HepG2 (cell line): Measurements from ENCODE around the gene PFKFB2. TPM values are rescaled to one million over a fixed set of nuclear protein-coding genes. Genes with fewer than 3 reads are reported as not detected.

Experiments used
- ARNTL ChIP-seq: sonication (generic); formaldehyde crosslinking; IDR thresholded peaks from 2 replicates; pipeline ENCODE4 v1.4.0; 2020; ENCODE audit warnings: mild to moderate bottlenecking, missing genetic modification reagents
- ATM ChIP-seq: fragments of 450-650 bp; IDR thresholded peaks from 2 replicates; pipeline ENCODE4 v1.7.1; 2017; ENCODE audit warnings: mild to moderate bottlenecking, borderline replicate concordance
- CENPT ChIP-seq: sonication (generic); formaldehyde crosslinking; IDR thresholded peaks from 2 replicates; pipeline ENCODE4 v1.8.0; 2022; ENCODE audit warnings: low read depth, mild to moderate bottlenecking, moderate library complexity, missing genetic modification reagents
- CREM ChIP-seq, 2 experiments: sonication (generic) in 1 of 2; formaldehyde crosslinking in 1 of 2; IDR thresholded peaks; 2 replicates each; pipeline versions ENCODE4 v1.4.0 to v1.6.1; 2016 to 2020; ENCODE audit warnings: antibody characterized with exemption in 1 of 2, mild to moderate bottlenecking in 1 of 2, missing genetic modification reagents in 1 of 2
- GFI1 ChIP-seq: sonication (generic); formaldehyde crosslinking; IDR thresholded peaks from 2 replicates; pipeline ENCODE4 v1.5.0; 2020; ENCODE audit warnings: missing genetic modification reagents, mild to moderate bottlenecking, borderline replicate concordance
- GMEB1 ChIP-seq: sonication (generic); formaldehyde crosslinking; IDR thresholded peaks from 2 replicates; pipeline ENCODE4 v1.5.1; 2020; ENCODE audit warnings: missing genetic modification reagents, mild to moderate bottlenecking, borderline replicate concordance
- HDAC2 ChIP-seq: sonication (generic); formaldehyde crosslinking; IDR thresholded peaks from 2 replicates; pipeline ENCODE4 v1.4.0; 2020; ENCODE audit warnings: missing genetic modification reagents
- HMGXB4 ChIP-seq, 2 experiments: sonication (generic) in 1 of 2; formaldehyde crosslinking in 1 of 2; IDR thresholded peaks; 2 replicates each; pipeline versions ENCODE4 v1.4.0 to v1.6.1; 2018 to 2020; ENCODE audit warnings: missing genetic modification reagents in 2 of 2, borderline replicate concordance in 1 of 2, low read depth in 1 of 2, mild to moderate bottlenecking in 1 of 2, missing biosample characterization in 1 of 2
- HNRNPLL ChIP-seq: fragments of 200-400 bp; formaldehyde crosslinking; IDR thresholded peaks from 2 replicates; pipeline ENCODE4 v1.6.1; 2017; ENCODE audit warnings: mild to moderate bottlenecking, low read depth, low read length; ENCODE audit not compliant: poor library complexity, severe bottlenecking
- HOXD1 ChIP-seq: sonication (generic); formaldehyde crosslinking; IDR thresholded peaks from 2 replicates; pipeline ENCODE4 v1.5.0; 2020; ENCODE audit warnings: missing genetic modification reagents
- MAX ChIP-seq: IDR thresholded peaks from 2 replicates; pipeline ENCODE4 v1.6.1; 2012; ENCODE audit warnings: inconsistent platforms
- ONECUT2 ChIP-seq: sonication (generic); formaldehyde crosslinking; IDR thresholded peaks from 2 replicates; pipeline ENCODE4 v1.4.0; 2020; ENCODE audit warnings: missing genetic modification reagents
- POLR2AphosphoS5 ChIP-seq: IDR thresholded peaks from 2 replicates; pipeline ENCODE4 v1.6.1; 2012; ENCODE audit warnings: low read depth, low read length
- RARA ChIP-seq: IDR thresholded peaks from 2 replicates; pipeline ENCODE4 v1.6.1; 2016; ENCODE audit warnings: missing genetic modification reagents, missing compliant biosample characterization
- SRSF4 ChIP-seq: fragments of 200-400 bp; formaldehyde crosslinking; IDR thresholded peaks from one replicate; pipeline ENCODE4 v1.6.1; 2018; ENCODE audit warnings: mild to moderate bottlenecking, low read depth, low read length, moderate library complexity; ENCODE audit not compliant: poor library complexity, severe bottlenecking
- TGIF2 ChIP-seq: IDR thresholded peaks from 2 replicates; pipeline ENCODE4 v1.6.1; 2016; ENCODE audit warnings: control low read depth, missing compliant biosample characterization
- ZBTB3 ChIP-seq: sonication (generic); formaldehyde crosslinking; IDR thresholded peaks from 2 replicates; pipeline ENCODE4 v1.4.0; 2020; ENCODE audit warnings: low read depth, mild to moderate bottlenecking, moderate library complexity, missing genetic modification reagents, borderline replicate concordance
- ZFP41 ChIP-seq: sonication (generic); formaldehyde crosslinking; IDR thresholded peaks from 2 replicates; pipeline ENCODE4 v1.4.0; 2020; ENCODE audit warnings: mild to moderate bottlenecking, missing genetic modification reagents, borderline replicate concordance
- ZNF329 ChIP-seq: sonication (generic); formaldehyde crosslinking; IDR thresholded peaks from 2 replicates; pipeline ENCODE4 v1.9.0; 2021; ENCODE audit warnings: low read depth, mild to moderate bottlenecking, missing genetic modification reagents
- ZNF510 ChIP-seq: sonication (generic); formaldehyde crosslinking; IDR thresholded peaks from 2 replicates; pipeline ENCODE4 v1.4.0; 2020; ENCODE audit warnings: low read depth, mild to moderate bottlenecking, missing genetic modification reagents
- ZNF556 ChIP-seq: sonication (generic); formaldehyde crosslinking; IDR thresholded peaks from 2 replicates; pipeline ENCODE4 v1.4.0; 2020; ENCODE audit warnings: mild to moderate bottlenecking, missing genetic modification reagents, borderline replicate concordance
- ZNF569 ChIP-seq: sonication (generic); formaldehyde crosslinking; IDR thresholded peaks from 2 replicates; pipeline ENCODE4 v1.5.0; 2020; ENCODE audit warnings: mild to moderate bottlenecking, missing genetic modification reagents, moderate library complexity, borderline replicate concordance
- ZNF619 ChIP-seq: sonication (generic); formaldehyde crosslinking; IDR thresholded peaks from 2 replicates; pipeline ENCODE4 v1.4.0; 2020; ENCODE audit warnings: mild to moderate bottlenecking, missing genetic modification reagents
- ZNF792 ChIP-seq: IDR thresholded peaks from 2 replicates; pipeline ENCODE4 v1.6.1; 2016
- polyA plus RNA-seq, 8 experiments: library from polyadenylated mRNA; depleted of rRNA in 3 of 8; stranded (reverse) in 7 of 8; unstranded in 1 of 8; fragments of >200 nt; fragmentation: Illumina TruSeq in 4 of 8; extraction: Trizol in 4 of 8; gene quantifications; 2 replicates each; pipeline versions ENCODE4 v1.2.1 to v1.2.3, GENCODE V29; 2011 to 2016; ENCODE audit warnings: low read depth in 4 of 8, missing spikeins in 1 of 8, mixed read lengths in 1 of 8; ENCODE audit not compliant: insufficient read depth in 1 of 8
- total RNA-seq, 5 experiments: library from RNA; depleted of rRNA; stranded (reverse); fragments of >200 nt; fragmentation: Illumina TruSeq; extraction: Trizol; gene quantifications; 2 replicates each; pipeline ENCODE4 v1.2.3, GENCODE V29; 2016; ENCODE audit warnings: low read depth in 1 of 5

The PFKFB2 gene
- total and polyA plus RNA-seq, 2 of the 13 experiments (the other 11 are each of a cell fraction or from before 2014, with no cell fraction given) = 4.6 to 10.6 TPM

- TF ChIP-seq RARA (CRISPR knock-in tag) (peak; percentile 96), ZFP41 (no peak), GMEB1 (peak; percentile 39; the same call in 1 of the 2 replicates), HDAC2 (CRISPR knock-in tag) (peak; percentile 90), CENPT (CRISPR knock-in tag) (no peak), ZNF792 (CRISPR knock-in tag) (0 out of 2 replicates have a peak, but pooled peaks have one; percentile 78), SRSF4 (no peak), ZNF569 (no peak), CREM (IDR thresholded peaks at IDR 0.05) (peak; percentile 82), CREM (CRISPR knock-in tag; IDR thresholded peaks at IDR 0.05) (no peak), ZNF329 (CRISPR knock-in tag) (no peak), ZNF619 (no peak), HMGXB4 (CRISPR knock-in tag; IDR thresholded peaks at IDR 0.05; ENCODE audit: borderline replicate concordance in 1 of 2, low read depth in 1 of 2) (peak; percentile 60 to 62; a peak in 2 of 4 replicates), ATM (no peak), MAX (peak; percentile 39), ONECUT2 (peak; percentile 78), HOXD1 (CRISPR knock-in tag) (peak; percentile 36; the same call in 1 of the 2 replicates), GFI1 (peak; percentile 52; the same call in 1 of the 2 replicates), TGIF2 (CRISPR knock-in tag) (peak; percentile 45; the same call in 1 of the 2 replicates), ZNF510 (0 out of 2 replicates have a peak, but pooled peaks have one; percentile 54), ZBTB3 (CRISPR knock-in tag) (no peak), ARNTL (CRISPR knock-in tag) (peak; percentile 68; the same call in 1 of the 2 replicates), HNRNPLL (no peak), POLR2AphosphoS5 (0 out of 2 replicates have a peak, but pooled peaks have one; percentile 37), ZNF556 (CRISPR knock-in tag) (peak; percentile 80; the same call in 1 of the 2 replicates)
Observed at GRCh38 chr1:207088701-207089626, 35.9 kb downstream of the PFKFB2 start, which contains the start of gene C4BPB (continued).
